ENCODE measurements around the gene BATF2.

Gene BATF2, protein sequence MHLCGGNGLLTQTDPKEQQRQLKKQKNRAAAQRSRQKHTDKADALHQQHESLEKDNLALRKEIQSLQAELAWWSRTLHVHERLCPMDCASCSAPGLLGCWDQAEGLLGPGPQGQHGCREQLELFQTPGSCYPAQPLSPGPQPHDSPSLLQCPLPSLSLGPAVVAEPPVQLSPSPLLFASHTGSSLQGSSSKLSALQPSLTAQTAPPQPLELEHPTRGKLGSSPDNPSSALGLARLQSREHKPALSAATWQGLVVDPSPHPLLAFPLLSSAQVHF

DNA sequence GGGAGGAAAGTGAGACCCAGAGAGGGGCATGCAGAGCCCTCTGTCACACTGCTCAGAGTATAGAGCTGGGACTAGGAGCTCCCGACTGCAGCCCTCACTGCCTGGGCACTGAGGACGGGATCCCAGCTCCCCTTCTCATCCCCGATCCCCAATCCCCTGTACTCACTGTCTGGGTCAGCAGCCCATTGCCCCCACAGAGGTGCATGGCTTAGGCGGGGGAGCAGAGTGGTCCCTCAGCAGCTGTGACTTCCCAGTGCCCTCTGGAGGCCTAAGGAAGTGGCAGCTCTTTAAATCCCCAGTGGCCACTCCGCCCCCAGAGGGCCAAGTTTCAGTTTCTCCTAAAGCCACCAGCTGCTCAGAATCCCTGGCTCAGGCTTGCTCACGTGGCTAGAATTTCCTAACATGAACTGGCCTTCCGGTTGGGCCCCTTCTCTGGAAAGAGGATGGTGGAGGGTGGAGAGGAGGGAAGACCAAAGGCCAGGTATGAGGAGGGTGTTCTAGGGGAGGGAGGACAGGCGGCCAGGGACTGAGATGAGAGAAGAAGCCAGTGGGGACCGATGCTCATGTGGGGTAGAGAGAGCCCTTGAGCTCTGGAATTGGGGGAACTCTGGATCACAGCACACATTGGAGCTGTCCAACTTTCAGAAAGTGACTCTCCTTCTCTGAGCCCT, at the start of gene BATF2:
BATF2 (minus strand) TSS at position 262 of the 671 bp plus-strand sequence; CDS start at position 205, 57 bp downstream.
- H3K4me3 Mint-ChIP-seq, result peak within 1 kb of the TSS; percentile 88
- H3K9me3 Mint-ChIP-seq, result no peaks in the 10 kb centered on the region
- peaks cover 24% of the 10 kb centered on the region for H3K36me3 Mint-ChIP-seq (ENCODE audit: low read depth)
- H3K27me3 Mint-ChIP-seq, result peaks cover 5% of the 10 kb centered on the region
- intact Hi-C loops (cut with micrococcal nuclease), result loop anchor here (5.0 kb wide), 1 partner anchor 150 kb away; no protein-coding TSS in a partner anchor
- peak within 1 kb of the TSS; percentile 85 for H3K27ac Mint-ChIP-seq
- peaks cover 31% of the 10 kb centered on the region for H3K4me1 Mint-ChIP-seq (ENCODE audit: low read depth)

DNA sequence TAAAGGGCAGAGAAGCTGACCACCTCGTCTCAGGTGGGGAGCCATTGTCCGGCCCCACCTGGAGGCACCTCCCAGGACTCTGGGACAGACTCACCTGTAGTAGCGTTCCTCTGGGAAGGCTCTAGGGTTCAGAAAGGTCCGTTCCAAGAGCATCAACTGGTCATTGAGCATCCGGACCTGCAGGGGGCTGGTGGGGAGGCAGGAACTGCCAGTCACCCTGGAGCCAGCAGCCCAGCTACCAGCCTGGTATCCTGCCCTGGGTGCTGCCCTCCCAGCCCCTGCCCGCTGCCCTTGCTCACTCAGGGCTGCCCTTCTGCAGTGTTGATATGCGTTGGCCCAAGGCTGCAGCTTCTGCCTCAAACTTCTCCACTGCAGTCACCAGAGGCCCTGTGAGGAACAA, 49.0 kb upstream of the BATF2 start:
- H3K36me3 Mint-ChIP-seq (ENCODE audit: low read depth), result peaks cover 27% of the 10 kb centered on the region
- H3K9me3 Mint-ChIP-seq, result no peaks in the 10 kb centered on the region
- intact Hi-C loops (cut with micrococcal nuclease), result no loop called here
- H3K27ac Mint-ChIP-seq, result no peak overlapping the region
- H3K27me3 Mint-ChIP-seq, result peaks cover 13% of the 10 kb centered on the region
- no peak overlapping the region for H3K4me3 Mint-ChIP-seq
- H3K4me1 Mint-ChIP-seq (ENCODE audit: low read depth), result peaks cover 67% of the 10 kb centered on the region

DNA sequence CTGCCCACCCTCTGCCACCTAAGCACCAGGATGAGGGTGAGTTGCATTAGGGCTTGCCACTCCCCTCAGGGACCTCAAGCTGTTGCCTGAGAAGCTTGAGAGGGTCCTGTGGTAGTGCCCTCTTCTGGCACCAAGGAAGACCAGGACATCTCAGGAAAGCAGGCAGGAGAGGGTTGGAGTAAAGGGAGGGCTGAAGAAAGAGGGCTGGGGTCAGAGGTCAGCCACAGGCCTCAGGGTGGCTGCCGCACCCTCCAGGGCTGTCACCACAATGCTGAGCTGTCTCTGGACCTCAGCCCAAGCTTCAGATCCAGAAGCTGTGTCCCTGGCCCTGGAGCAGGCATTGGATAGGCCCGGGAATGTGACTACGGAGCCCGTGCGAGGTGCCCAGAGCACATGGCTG, 48.3 kb upstream of the BATF2 start:
- Mint-ChIP-seq H3K9me3 (no peaks in the 10 kb centered on the region), H3K4me3 (no peak overlapping the region), H3K27ac (no peak overlapping the region), H3K4me1 (ENCODE audit: low read depth) (peaks cover 68% of the 10 kb centered on the region), H3K27me3 (peaks cover 13% of the 10 kb centered on the region), H3K36me3 (ENCODE audit: low read depth) (peaks cover 30% of the 10 kb centered on the region)
- intact Hi-C loops (cut with micrococcal nuclease), result no loop called here

DNA sequence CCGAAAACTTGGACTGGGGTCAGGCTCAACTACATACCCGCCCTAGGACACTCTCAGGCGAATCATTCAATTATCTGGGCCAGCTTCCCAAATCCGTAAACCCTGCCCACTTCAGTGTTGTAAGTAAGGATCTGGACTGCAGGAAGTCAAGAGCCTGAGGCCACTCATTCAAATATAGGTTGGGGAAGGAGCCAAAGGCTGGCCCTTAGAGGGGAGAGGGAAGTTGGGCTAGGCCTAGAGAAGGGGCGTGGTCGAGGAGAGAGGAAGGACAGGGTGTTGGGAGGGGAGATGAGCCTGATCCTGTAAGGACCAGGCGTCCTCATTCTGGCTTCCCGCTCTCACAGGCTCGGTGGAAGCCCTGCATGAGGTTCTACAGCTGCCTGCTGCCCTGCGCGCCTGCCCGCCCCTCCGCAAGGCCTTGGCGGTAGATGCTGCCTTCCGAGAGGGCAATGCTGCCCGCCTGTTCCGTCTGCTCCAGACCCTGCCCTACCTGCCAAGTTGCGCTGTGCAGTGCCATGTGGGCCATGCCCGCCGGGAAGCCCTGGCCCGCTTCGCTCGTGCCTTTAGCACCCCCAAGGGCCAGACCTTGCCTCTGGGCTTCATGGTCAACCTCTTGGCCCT, 47.2 kb upstream of the BATF2 start:
- no peaks in the 10 kb centered on the region for H3K9me3 Mint-ChIP-seq
- intact Hi-C loops (cut with micrococcal nuclease), result loop anchor here (5.0 kb wide), 1 partner anchor 38 kb away; the partner anchor contains the start of genes CDCA5 and ZFPL1
- peak overlapping the region; percentile 11 for H3K4me3 Mint-ChIP-seq
- H3K36me3 Mint-ChIP-seq (ENCODE audit: low read depth), result peaks cover 37% of the 10 kb centered on the region
- peaks cover 74% of the 10 kb centered on the region for H3K4me1 Mint-ChIP-seq (ENCODE audit: low read depth)
- peaks cover 14% of the 10 kb centered on the region for H3K27me3 Mint-ChIP-seq
- H3K27ac Mint-ChIP-seq, result peak overlapping the region; percentile 74

DNA sequence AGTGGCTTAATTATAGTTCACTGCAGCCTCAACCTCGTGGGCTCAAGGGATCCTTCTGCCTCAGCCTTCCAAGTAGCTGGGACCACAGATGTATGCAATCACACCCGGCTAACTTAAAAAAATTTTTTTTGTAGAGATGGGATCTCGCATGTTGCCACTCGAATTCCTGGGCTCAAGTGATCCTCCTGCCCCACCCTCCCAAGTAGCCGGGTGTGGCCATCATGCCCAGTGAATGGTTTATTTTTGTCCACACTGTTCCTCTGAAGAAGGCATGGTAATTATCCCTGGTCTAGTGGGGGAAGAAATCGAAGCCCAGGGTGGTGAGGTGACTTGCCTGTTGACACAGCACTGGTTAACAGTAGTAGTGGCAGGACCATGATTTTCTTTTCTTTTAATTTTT, 46.1 kb upstream of the BATF2 start:
- Mint-ChIP-seq H3K27me3 (peaks cover 9% of the 10 kb centered on the region), H3K36me3 (ENCODE audit: low read depth) (peaks cover 47% of the 10 kb centered on the region), H3K9me3 (no peaks in the 10 kb centered on the region), H3K27ac (peak overlapping the region; percentile 74), H3K4me3 (peak overlapping the region; percentile 80), H3K4me1 (ENCODE audit: low read depth) (peaks cover 77% of the 10 kb centered on the region)
- intact Hi-C loops (cut with micrococcal nuclease), result loop anchor here (5.0 kb wide), 1 partner anchor 39 kb away; the partner anchor contains the start of genes CDCA5 and ZFPL1

DNA sequence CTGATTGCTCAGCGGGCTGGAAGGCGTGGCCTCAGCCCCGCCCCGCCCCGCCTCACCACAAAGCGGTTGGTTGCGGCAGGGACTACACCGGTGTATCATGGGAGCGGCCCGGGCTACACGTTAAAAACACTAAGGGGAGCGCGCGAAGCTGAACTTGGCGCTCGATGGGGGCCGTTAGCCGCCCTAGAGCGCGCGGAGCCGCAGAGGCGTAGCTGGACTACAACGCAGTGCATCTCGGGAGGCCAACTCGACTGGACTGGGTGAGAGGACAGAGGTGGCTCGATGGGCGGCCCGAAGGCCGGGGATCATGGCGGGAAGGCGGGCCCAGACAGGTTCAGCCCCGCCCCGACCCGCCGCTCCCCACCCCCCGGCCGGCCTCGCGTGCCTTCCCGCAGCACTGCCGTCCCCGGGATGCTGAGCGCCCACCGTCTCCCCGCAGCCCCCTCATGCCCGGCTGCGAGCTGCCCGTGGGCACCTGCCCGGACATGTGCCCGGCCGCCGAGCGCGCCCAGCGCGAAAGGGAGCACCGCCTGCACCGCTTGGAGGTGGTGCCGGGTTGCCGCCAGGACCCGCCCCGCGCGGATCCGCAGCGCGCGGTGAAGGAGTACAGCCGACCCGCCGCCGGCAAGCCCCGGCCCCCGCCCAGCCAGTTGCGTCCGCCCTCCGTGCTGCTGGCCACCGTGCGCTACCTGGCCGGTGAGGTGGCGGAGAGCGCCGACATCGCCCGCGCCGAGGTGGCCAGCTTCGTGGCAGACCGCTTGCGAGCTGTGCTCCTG, 44.3 kb upstream of the BATF2 start, which contains the start of gene SAC3D1:
SAC3D1 (plus strand) TSS at position 364 of the 776 bp plus-strand sequence; CDS start at position 447, 83 bp downstream.
- H3K4me1 Mint-ChIP-seq (ENCODE audit: low read depth), result peaks cover 59% of the 10 kb centered on the region
- H3K4me3 Mint-ChIP-seq, result peak within 1 kb of the TSS; percentile 80
- H3K27me3 Mint-ChIP-seq, result peaks cover 1% of the 10 kb centered on the region
- peaks cover 63% of the 10 kb centered on the region for H3K36me3 Mint-ChIP-seq (ENCODE audit: low read depth)
- H3K9me3 Mint-ChIP-seq, result no peaks in the 10 kb centered on the region
- H3K27ac Mint-ChIP-seq, result peak within 1 kb of the TSS; percentile 94
- intact Hi-C loops (cut with micrococcal nuclease), result loop anchor here (1.0 to 5.0 kb wide), 2 partner anchors 14 to 41 kb away; partner anchors contain the start of genes CDCA5, SNX15 and ZFPL1

DNA sequence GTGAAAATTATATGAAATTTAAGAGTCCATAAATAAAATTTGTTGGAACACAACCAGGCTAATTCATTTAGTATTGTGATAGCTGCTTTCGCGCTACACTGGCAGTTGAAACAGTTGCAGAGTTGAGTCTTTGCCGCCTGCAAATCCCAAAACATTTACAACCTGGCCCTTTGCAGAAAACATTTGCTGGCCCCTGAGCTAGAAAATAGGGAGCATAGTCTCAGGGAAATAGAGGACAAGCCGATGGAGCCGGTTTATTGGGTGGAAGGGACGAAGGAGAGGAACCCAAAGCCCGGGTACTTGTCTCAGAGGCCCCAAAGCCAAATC, 43.7 kb upstream of the BATF2 start:
- peak overlapping the region; percentile 80 for H3K4me3 Mint-ChIP-seq
- H3K27me3 Mint-ChIP-seq, result peaks cover 1% of the 10 kb centered on the region
- intact Hi-C loops (cut with micrococcal nuclease), result loop anchor here (1.0 to 5.0 kb wide), 2 partner anchors 13 to 42 kb away; partner anchors contain the start of genes CDCA5, SNX15 and ZFPL1
- H3K27ac Mint-ChIP-seq, result peak overlapping the region; percentile 94
- H3K36me3 Mint-ChIP-seq (ENCODE audit: low read depth), result peaks cover 63% of the 10 kb centered on the region
- no peaks in the 10 kb centered on the region for H3K9me3 Mint-ChIP-seq
- H3K4me1 Mint-ChIP-seq (ENCODE audit: low read depth), result peaks cover 53% of the 10 kb centered on the region

DNA sequence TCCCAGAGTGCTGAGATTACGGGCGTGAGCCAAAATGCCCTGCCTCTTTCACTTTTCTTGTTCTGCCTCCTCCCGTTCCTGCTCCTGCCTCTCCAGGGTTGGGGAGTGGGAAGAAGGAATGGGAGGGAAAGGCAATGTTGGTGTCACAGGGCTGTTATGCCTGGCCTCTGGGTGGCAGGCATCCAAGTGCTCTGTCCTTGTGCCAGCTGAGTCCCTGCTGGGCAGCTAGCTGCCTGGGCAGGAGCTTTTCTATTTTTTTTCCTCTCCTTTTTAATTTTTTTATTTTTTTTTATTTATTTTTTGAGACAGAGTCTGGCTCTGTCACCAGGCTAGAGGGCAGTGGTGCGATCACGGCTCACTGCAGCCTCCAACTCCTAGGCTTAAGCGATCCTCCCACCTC, 40.2 kb upstream of the BATF2 start:
- Mint-ChIP-seq H3K4me3 (no peak overlapping the region), H3K27me3 (peaks cover 1% of the 10 kb centered on the region), H3K9me3 (no peaks in the 10 kb centered on the region), H3K36me3 (ENCODE audit: low read depth) (peaks cover 80% of the 10 kb centered on the region), H3K4me1 (ENCODE audit: low read depth) (peaks cover 18% of the 10 kb centered on the region), H3K27ac (no peak overlapping the region)
- intact Hi-C loops (cut with micrococcal nuclease), result no loop called here

DNA sequence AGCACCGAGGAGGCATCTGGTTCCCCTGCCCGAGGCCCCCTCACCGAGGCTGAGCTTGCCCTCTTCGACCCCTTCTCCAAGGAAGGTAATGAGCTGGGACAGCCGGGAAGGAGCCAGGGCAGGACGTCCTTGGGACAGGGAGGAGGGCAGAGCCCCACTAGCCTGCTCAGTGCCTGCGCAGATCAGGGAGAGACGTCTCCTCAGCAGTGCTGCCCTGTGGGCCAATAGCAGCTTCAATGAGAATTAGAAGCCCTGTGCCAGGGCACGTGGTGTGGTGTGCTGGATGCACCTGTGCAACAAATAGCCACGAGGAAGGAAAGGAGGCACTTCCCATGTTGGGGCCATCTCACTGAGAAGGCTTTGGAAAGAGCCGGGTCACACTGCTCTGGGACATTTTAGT, 38.8 kb upstream of the BATF2 start:
- Mint-ChIP-seq H3K4me1 (ENCODE audit: low read depth) (peaks cover 20% of the 10 kb centered on the region), H3K4me3 (no peak overlapping the region), H3K36me3 (ENCODE audit: low read depth) (peaks cover 86% of the 10 kb centered on the region), H3K27me3 (peaks cover 1% of the 10 kb centered on the region), H3K27ac (no peak overlapping the region), H3K9me3 (no peaks in the 10 kb centered on the region)
- intact Hi-C loops (cut with micrococcal nuclease), result no loop called here

DNA sequence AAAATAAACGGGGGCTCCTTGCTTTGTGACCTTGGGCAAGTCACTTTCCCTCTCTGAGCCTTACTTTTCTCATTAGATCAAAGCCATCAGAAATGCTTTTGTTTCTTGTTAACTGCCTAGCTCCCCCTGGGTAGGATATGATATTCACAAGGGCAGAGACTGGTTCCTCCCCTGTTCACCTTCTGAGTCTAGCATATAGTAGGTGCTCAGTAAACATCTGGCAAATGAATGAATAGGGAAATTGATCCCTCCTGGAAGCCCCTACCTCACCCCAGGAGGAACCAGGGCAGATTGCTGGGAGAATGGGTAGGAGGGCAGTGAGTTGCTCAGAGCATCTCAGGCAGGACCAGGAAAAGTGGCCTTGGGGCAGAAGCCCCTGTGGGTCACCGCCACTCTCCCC, 37.7 kb upstream of the BATF2 start:
- Mint-ChIP-seq H3K27ac (no peak overlapping the region), H3K4me1 (ENCODE audit: low read depth) (peaks cover 13% of the 10 kb centered on the region), H3K4me3 (no peak overlapping the region), H3K27me3 (no peaks in the 10 kb centered on the region), H3K9me3 (no peaks in the 10 kb centered on the region), H3K36me3 (ENCODE audit: low read depth) (peaks cover 78% of the 10 kb centered on the region)
- intact Hi-C loops (cut with micrococcal nuclease), result no loop called here

DNA sequence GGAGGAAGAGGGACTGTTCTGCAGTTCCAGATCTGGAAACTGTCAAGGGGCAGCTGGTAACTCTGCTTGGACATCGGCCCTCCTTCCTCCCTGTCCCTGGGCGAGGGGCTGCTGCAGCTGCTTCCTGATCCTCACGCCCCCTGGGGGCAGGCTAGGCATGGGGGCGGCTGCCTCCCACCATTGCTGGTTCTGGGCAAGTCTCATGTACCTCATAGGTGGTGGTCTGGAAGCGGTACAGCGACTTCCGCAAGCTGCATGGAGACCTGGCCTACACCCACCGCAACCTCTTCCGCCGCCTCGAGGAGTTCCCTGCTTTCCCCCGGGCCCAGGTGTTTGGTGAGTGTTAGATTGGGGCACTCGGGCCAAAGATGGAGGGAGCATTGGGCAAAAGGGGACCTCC, 35.4 kb upstream of the BATF2 start:
- Mint-ChIP-seq H3K27me3 (no peaks in the 10 kb centered on the region), H3K36me3 (ENCODE audit: low read depth) (peaks cover 67% of the 10 kb centered on the region), H3K9me3 (no peaks in the 10 kb centered on the region), H3K4me1 (ENCODE audit: low read depth) (peaks cover 21% of the 10 kb centered on the region), H3K27ac (no peak overlapping the region), H3K4me3 (no peak overlapping the region)
- intact Hi-C loops (cut with micrococcal nuclease), result no loop called here

DNA sequence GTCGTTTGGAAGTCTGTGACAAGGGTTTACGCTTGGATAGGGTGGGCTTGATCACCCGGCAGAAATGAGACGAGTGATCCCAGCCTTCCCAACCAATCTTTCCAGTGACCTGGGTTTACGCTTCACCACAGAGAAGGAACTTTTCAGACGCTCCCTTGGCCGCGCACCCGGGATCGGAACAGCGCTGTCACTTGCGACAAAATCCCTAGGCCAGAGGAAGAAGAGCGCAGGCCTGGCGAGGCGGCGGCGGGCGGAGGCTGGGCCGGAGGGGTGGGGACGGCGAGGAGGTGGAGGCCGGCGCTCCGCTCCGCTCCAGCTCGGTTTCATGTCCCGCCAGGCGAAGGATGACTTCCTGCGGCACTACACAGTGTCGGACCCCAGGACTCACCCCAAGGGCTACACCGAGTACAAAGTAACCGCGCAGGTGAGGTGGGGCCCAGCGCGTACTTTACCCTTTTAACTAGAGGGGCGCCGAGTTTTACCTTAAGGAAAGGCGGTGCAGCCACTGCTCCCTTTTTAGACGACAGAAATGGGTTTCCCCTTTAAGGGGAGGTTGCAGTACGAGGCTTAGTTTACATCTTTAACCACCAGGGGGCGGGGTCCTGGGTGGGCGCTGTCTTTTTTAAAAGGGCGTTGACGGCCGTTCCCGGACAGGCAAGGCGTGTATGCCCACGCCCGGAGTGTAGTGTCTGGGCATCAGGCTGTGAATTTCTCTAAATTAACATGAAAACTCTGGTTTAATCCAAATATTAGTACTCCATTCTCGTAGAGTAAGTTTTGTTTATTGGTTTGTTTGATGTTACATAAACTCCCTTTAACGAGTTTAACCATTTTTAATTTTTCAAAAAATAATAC, 30.7 kb upstream of the BATF2 start, which contains the start of gene SNX15:
SNX15 (plus strand) TSS at position 227 of the 855 bp plus-strand sequence; CDS start at position 326, 99 bp downstream.
- Mint-ChIP-seq H3K27me3 (no peaks in the 10 kb centered on the region), H3K9me3 (no peaks in the 10 kb centered on the region), H3K27ac (peak within 1 kb of the TSS; percentile 80), H3K4me3 (peak within 1 kb of the TSS; percentile 75), H3K36me3 (ENCODE audit: low read depth) (peaks cover 30% of the 10 kb centered on the region), H3K4me1 (ENCODE audit: low read depth) (peaks cover 25% of the 10 kb centered on the region)
- intact Hi-C loops (cut with micrococcal nuclease), result loop anchor here (1.0 to 2.0 kb wide), 6 partner anchors 13 to 111 kb away; partner anchors contain the start of genes ARL2, ATG2A, CDCA5 and PPP2R5B

All from dendritic cell treated with granulocyte-macrophage colony-stimulating factor and Interleukin-4, amounts not matched to agents 40 ng/mL and 50 ng/mL, for 4 days (primary cell).